Liver (tissue), 3 donors: ENCODE results near the gene TFF2.

Experiments used
- ATF3 ChIP-seq: IDR thresholded peaks from 2 replicates; pipeline ENCODE4 v1.6.1; 2016; ENCODE audit warnings: antibody characterized with exemption
- CTCF ChIP-seq: fragments of 150-350 bp; IDR thresholded peaks from 2 replicates; pipeline ENCODE4 v1.5.1; 2017; ENCODE audit warnings: improper control_type of control experiment, low read depth, low read length; ENCODE audit not compliant: missing input control
- FOXA1 ChIP-seq: IDR thresholded peaks from 2 replicates; pipeline ENCODE4 v1.6.1; 2016; ENCODE audit warnings: antibody characterized with exemption
- GABPA ChIP-seq, 2 donors: IDR thresholded peaks in 1 of 2; conservative IDR thresholded peaks in 1 of 2; 2 replicates each; pipeline ENCODE4 v1.6.1; 2016; ENCODE audit warnings: antibody characterized with exemption in 2 of 2, mild to moderate bottlenecking in 1 of 2, moderate library complexity in 1 of 2
- RAD21 ChIP-seq, 2 donors: IDR thresholded peaks; 2 replicates each; pipeline ENCODE4 v1.6.1; 2016; ENCODE audit warnings: antibody characterized with exemption in 2 of 2, mild to moderate bottlenecking in 2 of 2
- TAF1 ChIP-seq: conservative IDR thresholded peaks from 2 replicates; pipeline ENCODE4 v1.6.1; 2016; ENCODE audit warnings: antibody characterized with exemption, mild to moderate bottlenecking
- YY1 ChIP-seq: IDR thresholded peaks from 2 replicates; pipeline ENCODE4 v1.6.1; 2016; ENCODE audit warnings: antibody characterized with exemption, mild to moderate bottlenecking
- ZBTB33 ChIP-seq: IDR thresholded peaks from 2 replicates; pipeline ENCODE4 v1.6.1; 2016; ENCODE audit warnings: antibody characterized with exemption
- donor health status: healthy.
- donor health status: healthy.

- TF ChIP-seq CTCF (no peak), ATF3 (no peak), TAF1 (no peak), RAD21 (IDR thresholded peaks at IDR 0.05) (no peak), ZBTB33 (no peak), FOXA1 (no peak), YY1 (no peak), GABPA (IDR thresholded peaks at IDR 0.05 in 1 of 2, conservative IDR thresholded peaks at IDR 0.05 in 1 of 2) (no peak)
Measured at GRCh38 chr21:42316891-42317290, 33.9 kb downstream of the TFF2 start.
